IPS DF 4.7 (cell line): ENCODE data around the gene TSPEAR.
"Not testable (repeated sequence)": the region's sequence is repeated elsewhere in the genome, so short reads cannot be mapped to it uniquely, and the experiment has no call there.

Source experiments
- DNase-seq: peaks from one replicate; pipeline ENCODE4 v3.0.0-alpha.2; 2013; ENCODE audit warnings: low spot score; ENCODE audit errors: extremely low read depth

TSPEAR gene

DNA sequence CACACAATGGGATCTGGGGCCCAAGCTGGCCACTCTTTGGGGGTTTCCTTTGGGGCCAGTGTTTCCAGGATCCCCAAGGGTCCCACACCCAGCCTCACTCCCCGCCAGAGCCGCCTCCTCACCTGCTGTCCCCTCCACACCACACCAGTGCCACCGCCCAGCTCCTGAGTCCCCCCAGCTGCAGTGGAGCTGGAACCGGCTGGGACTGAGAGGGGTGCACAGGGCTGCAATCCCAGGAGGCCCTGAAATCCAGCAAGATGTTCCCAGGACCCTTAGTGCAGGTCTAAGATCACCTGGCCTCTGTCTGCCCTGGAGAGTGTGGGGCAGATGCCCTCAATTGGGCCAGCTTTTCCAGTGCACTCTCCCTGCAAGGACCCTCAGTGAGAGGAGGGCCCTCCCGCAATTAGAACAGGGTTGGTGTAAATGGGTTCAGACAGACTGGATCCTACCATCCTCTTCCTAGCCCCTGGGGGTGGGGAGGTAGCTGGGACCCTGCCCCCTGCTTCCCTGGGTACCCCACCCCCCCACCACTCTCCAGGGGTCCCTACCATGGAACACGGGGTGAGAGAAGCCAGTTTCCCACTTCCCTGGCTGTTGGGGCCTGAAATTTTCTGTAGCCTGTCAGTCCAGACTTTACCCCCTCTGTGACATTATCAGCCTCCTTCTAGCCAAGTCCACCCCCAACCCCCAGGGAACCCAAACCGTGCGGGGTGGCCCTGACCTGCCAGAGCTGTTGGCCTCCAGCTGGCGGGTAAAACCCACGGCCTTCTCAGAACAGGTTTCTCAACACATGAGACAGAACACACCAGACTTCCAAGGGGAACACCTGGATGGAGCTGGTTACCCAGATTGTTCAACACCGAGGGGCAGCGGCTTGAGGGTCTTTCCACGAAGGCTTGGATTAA lies 7.4 kb downstream of the TSPEAR start:
- no peak for DNase-seq

DNA sequence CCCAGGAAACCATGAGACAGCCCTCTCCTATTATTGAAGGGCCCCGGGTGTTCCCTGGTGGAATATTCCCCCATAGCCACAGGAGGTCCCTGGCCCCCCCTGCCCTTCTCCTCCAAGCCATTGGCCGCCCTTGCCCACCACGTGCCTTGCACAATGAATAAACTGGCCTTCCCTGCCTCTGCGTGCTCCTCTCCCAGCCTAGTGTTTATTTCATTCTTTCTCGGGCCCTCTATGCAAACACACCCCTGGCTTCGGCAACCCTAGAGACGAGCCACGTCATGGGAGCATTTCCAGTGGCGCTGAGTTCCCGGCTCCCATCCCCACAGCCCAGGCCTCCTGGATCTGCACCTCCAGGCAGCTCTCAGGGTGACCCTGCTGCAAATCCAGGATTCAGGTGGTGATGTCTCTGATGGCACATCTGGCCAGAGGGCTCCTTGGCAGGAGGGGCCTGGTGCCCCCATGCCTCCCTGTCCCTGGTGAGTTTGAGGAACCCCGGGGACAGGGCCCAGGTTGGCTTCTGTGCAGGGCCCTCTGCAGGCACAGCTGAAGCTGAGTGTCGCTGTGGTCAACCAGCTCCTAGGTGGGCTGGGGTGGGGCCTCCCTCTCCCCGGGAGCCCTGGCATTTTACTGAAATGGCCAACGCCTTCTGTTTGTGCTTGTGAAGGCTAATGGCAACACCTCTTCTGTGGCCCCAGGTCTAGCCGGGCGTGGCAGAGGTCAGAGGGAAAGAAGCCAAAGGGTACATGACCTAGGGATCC lies 8.2 kb downstream of the TSPEAR start:
- no peak for DNase-seq

DNA sequence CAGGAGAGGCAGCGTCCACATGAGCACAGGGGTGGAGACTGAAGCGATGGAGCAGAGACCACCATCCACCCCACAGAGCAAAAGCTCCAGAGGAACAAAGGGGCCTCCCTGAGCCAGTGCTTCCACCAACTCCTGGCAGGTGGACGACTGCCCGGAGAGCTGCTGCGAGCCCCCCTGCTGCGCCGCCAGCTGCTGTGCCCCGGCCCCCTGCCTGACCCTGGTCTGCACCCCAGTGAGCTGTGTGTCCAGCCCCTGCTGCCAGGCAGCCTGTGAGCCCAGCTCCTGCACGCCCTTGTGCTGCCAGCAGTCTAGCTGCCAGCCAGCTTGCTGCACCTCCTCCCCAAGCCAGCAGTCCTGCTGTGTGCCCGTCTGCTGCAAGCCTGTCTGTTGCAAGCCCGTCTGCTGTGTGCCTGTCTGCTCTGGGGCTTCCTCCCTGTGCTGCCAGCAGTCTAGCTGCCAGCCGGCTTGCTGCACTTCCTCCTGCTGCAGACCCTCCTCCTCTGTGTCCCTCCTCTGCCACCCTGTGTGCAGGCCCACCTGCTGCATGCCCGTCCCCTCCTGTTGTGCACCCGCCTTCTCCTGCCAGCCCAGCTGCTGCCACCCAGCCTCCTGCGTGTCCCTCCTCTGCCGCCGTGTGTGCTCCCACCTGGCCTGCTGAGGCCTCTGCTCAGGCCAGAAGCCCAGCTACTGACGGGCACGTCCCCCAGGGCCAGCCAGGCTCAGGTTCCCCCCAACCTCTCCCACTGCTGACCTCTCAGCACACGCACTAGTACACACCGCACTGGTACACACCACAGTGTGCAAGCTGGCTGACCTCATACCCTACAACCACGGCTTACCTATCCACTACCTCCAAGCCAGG lies 9.0 kb downstream of the TSPEAR start:
- no peak for DNase-seq

DNA sequence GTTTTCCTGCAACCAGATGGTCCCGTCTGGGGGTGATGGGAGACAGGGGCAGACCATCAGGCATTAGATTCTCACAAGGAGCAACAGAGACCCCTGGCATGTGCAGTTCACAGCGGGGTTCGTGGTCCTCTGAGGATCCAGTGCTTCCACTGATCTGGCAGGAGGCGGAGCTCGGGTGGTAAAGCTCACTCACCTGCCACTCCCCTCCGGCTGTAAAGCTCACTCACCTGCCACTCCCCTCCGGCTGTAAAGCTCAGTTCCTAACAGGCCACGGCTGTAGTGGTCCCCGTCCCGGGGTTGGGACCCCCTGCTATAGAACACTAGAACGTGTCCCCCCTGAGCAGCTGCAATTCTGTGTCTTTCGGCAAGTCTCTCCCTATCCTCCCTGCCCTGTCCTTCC lies 9.8 kb downstream of the TSPEAR start:
- no peak for DNase-seq

DNA sequence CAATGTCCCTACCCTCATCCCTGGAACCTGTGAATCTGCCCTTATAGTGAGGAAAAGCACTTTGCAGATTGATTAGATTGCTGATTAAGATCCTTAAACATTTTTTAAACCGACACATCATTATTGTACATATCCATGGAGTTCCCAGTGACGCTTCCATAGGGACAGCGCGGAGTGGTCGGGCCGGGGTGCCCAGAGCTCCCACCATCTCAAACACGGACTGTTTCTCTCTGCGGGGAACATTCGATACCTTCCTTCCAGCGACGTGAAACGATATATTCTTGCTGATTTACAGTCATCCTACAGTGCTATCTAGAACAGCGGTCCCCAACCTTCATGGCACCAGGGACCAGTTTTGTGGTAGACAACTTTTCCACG lies 10.4 kb downstream of the TSPEAR start:
- DNase-seq = no peak

DNA sequence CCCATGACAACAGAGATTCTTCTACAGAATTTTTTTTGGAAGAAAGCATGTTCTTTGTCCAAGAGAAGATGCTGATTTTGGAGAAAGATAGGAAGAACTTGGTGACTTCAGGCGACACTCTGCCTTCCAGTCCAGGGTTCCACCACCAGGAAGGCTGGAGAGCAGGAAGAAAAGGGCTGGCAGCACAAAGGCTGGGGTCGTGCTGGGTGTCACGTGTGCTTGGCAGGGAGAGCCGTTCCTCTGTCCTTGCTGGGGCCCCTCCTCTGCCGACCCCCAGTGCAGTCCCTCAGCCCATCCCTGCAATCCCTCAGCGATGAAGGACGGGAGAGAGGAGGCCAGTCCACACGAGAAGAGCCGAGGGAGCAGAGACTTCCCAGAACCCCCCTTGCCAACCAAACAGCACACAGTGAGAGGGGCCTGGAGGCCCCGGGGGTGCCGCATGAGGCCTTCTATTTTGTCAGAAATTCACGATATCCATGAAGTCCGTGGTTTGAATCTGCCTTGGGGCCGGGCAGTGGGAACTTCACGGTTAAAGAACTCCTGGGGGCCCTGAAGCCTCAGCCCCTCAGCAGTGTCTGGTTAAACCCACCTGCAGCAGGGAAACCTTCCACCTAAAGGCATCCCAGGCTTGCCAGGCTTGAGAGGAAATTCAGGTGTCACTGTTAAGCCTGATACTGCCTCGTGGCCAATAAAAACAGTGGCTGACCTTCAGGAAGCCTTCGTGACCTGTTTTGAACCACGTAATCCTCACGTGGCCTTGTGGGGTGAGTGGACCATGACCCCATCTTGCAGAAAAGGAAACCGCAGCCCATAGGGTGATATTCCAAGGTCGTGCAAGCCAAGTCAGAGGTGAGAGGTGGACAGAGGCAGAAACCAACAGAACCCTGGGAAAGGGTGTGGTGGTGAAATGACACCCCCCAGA lies 11.0 kb downstream of the TSPEAR start:
- no peak for DNase-seq

DNA sequence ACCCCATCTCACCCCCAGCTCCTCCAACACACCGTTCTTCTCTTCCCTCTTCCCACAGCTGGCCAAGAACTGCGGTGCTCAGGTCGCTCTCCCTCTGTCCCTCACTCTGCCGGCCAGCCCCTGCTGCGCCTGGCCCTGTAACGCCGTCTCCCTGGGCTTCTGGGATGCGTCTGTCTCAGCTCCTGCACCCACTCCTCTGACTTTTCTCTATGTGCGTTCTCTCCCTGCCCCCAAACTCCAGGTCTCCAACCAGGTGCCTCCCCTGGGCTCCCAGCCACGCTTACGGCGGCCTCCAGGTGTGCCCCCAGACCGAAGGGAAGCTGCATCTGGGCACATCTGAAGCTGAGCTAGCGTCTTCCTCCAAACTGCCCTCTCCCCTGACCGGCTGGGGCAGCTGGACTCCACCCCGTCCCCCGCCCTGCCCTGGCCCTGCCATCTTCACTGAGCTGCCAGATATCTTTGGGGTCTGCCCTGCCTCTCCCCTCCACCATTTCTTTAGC lies 11.8 kb downstream of the TSPEAR start:
- no peak for DNase-seq

DNA sequence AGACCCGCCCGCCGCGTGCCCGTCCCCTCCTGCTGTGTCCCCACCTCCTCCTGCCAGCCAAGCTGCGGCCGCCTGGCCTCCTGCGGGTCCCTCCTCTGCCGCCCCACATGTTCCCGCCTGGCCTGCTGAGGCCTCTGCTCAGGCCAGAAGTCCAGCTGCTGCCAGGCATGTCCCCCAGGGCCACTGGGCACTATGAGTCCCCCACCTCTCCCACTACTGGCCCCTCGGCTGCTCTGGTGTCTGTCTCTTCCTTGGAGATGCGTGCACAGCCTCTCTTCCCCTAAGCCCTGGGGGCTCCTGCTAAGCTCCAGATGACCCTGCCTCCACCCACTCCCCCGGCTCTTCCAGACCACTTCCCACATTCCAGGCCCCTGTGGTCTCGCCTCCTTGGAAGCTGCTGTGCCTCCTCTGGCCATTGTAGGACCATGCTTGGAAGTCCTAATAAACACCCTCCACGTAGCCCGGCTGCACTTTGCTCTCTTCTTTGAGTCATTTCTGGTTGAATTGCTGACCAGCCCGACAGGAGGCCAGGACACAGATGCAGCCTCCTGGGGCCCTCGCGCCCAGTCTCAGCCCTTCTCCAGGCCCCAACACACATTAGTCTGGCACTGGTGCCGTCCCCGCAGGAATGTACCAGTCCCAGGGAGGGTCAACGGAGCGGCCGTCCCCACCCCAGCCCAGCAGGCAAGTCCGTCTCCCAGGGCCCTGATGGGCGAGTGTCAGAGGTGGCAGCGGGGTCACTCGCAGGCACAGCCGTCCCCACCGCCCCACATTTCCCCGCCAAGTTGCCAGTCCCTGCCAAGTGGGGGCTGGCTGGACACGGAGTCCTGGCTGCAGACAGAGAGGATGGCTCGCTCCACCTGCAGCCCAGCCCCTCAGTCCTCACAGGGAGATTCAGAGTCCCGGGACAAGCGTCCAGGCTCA lies 13.3 kb downstream of the TSPEAR start:
- DNase-seq = no peak

DNA sequence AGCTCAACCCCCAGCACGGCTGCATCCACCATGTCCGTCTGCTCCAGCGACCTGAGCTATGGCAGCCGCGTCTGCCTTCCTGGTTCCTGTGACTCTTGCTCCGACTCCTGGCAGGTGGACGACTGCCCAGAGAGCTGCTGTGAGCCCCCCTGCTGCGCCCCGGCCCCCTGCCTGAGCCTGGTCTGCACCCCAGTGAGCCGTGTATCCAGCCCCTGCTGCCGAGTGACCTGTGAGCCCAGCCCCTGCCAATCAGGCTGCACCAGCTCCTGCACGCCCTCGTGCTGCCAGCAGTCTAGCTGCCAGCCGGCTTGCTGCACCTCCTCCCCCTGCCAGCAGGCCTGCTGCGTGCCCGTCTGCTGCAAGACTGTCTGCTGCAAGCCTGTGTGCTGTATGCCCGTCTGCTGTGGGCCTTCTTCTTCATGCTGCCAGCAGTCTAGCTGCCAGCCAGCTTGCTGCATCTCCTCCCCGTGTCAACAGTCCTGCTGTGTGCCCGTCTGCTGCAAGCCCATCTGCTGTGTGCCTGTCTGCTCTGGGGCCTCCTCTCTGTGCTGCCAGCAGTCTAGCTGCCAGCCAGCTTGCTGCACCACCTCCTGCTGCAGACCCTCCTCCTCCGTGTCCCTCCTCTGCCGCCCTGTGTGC lies 14.1 kb downstream of the TSPEAR start, which contains the start of gene KRTAP10-12:
TSS of gene KRTAP10-12 (plus strand) at position 1 of the 639 bp plus-strand sequence. CDS start at position 31, 30 bp downstream.
- not testable (repeated sequence) for DNase-seq

DNA sequence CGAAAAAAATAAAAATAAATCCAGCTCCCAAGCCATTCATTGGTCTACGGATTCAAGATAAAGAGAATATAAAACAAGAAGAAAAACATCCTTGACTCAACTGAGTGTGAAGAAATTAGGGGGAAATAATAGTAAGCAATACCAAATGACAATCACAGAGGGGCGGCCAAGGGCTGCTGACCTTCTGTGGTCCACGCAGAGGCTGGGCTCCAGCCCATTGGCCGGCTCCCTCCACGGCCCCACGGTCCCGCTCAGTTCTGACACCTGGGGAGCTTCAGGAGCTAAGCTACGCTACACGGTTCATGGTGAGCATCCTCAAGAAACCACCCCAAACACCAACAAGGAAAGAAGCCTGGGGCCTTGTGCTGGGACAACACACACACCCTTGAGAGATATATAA lies 14.8 kb downstream of the TSPEAR start:
- no peak for DNase-seq

DNA sequence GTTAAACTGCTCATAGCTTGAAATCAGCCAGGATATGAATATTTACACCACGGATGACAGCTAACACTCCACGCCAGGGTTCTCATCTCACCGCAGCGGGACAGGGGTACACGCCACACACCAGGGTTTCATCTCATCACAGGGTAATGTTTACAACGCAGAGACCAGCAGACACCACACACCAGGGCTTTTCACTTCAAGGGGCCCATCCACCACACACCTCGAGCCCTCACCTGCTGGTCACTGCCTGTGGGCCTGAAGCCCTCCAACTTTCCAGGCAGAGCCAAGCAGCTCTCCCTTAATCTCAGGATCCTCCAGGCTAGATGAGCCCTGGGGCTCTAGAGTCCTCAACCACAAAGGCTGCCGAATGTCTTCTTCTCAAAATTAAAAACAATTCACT lies 15.7 kb downstream of the TSPEAR start:
- no peak for DNase-seq

DNA sequence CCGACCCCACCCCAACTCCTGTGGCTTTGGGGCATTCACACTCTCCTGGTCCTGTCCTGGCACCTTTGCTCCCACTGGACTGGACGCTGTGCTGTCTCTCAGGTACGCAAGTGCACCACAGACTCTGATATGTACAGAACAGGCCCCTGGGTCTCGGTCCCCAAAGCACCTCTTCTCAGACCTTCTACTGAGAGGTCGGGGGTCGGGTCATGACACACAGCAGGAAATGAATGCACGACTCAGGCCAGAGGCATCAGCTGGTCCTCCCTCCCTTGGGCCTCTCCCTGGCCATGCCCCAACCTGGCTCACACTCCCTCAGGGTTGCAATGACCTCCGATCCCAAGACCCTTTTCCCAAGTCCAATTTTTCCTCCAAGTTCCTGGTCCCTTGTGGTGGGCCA lies 16.2 kb downstream of the TSPEAR start:
- no peak for DNase-seq

DNA sequence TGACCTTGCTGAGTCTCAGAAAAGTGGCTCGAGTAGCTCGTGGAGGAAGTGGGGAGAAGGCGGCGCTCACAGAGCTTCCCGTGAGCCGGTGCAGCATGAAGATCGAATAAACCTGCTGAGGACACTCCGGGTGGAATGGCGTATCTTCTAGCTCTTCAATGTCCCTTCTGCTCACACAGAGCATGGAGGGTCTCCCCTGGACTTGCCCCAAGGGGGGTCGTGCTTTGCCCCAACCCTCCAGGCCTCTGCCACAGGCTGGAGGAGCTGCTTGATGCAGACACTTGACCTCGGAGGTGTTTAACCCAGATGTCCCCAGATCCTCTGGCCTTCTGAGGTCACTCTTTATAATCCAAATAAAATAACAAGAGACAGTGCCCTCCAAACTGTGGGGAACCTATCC lies 16.6 kb downstream of the TSPEAR start:
- no peak for DNase-seq

DNA sequence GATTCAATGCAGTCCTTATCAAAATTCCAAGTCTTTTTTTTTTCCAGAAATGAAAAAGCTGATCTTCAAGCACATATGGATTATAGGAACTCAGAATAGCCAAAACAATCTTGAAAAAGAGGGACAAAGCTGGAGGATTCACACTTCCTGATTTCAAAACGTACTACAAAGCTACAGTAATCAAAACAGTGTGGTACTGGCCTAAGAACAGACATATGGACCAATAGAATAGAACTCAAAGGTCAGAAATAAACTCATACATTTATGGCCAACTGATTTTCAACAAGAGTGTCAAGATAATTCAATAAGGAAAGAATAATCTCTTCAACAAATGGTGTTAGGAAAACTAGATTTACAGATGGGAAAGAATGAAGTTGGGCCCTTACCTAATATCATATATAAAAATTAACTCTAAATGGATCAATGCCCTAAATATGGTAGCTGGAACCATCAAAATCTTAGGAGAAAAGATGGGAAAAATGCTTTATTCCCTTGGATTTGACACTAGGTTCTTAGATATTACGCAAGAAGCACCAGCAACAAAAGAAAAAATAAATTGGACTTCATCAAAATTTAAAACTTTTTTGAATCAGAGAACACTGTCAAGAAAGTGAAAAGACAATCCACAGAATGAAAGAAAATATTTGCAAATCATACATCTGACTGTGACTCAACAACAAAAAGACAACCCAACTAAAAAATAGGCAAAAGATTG lies 18.4 kb downstream of the TSPEAR start:
- DNase-seq = no peak

DNA sequence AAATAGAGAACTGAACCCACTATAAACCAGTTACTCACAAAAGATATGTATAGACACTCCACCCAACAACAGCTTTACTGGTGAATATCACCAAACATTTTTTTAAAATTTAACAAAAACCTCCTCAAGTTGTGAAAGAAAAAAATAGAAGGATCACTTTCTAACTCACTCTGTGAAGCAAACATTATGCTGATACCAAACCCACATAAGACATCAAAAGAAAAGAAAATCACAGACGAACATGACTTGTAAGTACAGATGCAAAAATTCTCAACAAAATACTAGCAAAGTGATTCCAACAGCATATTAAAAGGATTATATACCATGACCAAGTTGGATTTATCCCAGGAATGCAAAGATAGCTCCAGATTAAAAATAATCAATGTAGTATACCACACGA lies 19.7 kb downstream of the TSPEAR start:
- no peak for DNase-seq

DNA sequence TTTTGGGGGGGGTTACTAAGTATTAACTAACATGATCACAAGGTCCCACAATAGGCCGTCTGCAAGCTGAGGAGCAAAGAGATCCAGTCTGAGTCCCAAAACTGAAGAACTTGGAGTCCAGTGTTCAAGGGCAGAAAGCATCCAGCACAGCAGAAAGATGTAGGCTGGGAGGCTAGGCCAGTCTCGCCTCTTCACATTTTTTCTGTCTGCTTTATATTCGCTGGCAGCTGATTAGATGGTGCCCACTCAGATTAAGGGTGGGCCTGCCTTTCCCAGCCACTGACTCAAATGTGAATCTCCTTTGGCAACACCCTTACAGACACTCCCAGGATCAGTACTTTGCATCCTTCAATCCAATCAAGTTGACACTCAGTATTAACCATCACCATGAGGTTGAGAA lies 21.6 kb downstream of the TSPEAR start:
- not testable (repeated sequence) for DNase-seq

DNA sequence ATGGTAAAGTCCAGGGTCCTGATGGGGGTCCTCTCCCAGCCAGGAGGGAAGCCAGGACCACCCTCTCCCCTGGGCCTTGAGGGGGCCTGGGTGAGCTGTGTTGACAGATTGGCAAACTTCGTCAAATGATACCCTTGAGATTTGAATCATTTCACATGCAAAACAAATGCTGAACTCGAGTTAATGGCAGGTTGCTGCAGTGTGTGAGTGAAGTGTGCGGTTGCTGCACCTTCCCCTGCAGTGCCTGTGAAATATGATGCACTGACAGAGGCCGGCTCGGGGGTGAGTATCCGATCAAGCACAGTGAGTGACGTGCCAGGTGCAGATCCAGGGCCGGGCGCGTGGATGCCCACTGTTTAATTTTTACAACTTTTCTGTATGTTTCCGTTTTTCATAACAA lies 23.7 kb downstream of the TSPEAR start:
- DNase-seq = no peak
